ENCODE measurements around the gene CFAP46. TPM values are rescaled to one million over a fixed set of nuclear protein-coding genes. Genes with fewer than 3 reads are reported as not detected.

The CFAP46 gene
- total RNA-seq, 4 donors from 2014 or later, result 0.29 to 9.0 (median 2.7) TPM

DNA sequence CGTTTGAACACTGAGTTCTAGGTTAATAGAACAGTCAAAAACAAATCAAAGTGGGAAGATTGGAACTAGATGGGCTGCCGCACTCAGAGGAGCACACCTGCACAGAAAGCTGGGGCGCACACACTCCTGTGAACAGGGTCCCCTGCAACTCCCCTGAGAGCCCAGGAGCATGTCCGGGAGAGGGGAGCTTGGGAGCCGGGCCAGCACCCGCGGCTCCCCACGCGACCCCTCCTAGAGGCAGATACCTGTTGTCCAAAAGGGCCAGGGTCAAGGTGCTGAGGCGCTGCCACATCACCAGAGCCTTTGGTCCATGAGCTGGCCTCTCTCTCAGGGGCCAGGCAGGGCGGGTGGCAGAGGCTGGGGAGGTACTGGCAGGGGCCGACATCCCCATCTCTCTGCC is 162.0 kb downstream of the CFAP46 start:
- no peaks in the 10 kb centered on the region for H3K36me3 ChIP-seq
- TF ChIP-seq, protein P1, sequence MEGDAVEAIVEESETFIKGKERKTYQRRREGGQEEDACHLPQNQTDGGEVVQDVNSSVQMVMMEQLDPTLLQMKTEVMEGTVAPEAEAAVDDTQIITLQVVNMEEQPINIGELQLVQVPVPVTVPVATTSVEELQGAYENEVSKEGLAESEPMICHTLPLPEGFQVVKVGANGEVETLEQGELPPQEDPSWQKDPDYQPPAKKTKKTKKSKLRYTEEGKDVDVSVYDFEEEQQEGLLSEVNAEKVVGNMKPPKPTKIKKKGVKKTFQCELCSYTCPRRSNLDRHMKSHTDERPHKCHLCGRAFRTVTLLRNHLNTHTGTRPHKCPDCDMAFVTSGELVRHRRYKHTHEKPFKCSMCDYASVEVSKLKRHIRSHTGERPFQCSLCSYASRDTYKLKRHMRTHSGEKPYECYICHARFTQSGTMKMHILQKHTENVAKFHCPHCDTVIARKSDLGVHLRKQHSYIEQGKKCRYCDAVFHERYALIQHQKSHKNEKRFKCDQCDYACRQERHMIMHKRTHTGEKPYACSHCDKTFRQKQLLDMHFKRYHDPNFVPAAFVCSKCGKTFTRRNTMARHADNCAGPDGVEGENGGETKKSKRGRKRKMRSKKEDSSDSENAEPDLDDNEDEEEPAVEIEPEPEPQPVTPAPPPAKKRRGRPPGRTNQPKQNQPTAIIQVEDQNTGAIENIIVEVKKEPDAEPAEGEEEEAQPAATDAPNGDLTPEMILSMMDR (IDR thresholded peaks at IDR 0.05), result no peak
- no peak for TF ChIP-seq POLR2A (IDR thresholded peaks at IDR 0.05)
- intact Hi-C loops (cut with DNase I; ENCODE audit: low total_unique reads), result no loop called here
- DNase-seq, result no peak
- peaks cover 0 to 7% of the 10 kb centered on the region in 2 donors for H3K4me1 ChIP-seq
- peaks cover 0 to 9% of the 10 kb centered on the region in 2 donors for H3K27me3 ChIP-seq
- H3K9me3 ChIP-seq, result peaks cover 0 to 11% of the 10 kb centered on the region in 2 donors
- no peak overlapping the region for H3K27ac ChIP-seq
- H3K4me3 ChIP-seq, result no peak overlapping the region

DNA sequence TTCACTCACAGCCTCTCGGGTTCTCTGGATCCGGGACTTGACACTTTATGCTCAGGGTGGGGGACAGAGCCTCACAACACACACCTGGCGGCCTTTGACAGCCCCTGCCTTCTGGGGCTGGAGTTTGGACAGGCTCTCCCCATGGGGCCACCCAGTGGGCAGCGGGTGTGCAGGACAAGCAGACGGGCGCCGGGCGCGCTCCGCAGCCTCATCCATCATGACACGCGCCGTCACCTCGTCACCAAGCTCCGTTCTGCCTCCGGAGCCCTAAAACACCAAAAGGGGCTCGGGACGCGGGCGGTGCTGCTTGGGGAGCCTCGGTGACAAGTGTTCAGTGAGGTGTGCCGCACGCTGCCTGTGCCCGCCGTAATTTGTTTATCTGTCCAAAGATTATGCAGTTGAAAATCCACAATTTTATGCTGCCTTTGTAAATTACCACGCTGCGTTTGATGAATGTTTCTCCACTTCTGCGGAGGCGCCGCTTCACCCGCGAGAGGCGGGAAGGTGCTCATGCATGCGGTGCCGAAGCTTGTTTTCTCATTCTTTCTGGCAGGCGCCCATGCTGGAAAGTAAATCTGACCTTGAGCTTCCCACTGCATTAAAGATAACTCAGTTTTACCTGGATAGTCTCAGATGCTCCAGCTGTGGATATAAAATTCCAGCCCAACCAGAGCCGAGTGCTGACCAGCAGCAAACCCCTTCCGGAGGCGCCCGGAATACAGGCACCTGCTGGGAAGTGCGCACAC is 162.6 kb downstream of the CFAP46 start:
- no peak for DNase-seq
- Histone ChIP-seq H3K36me3 (no peaks in the 10 kb centered on the region), H3K4me1 (peaks cover 0 to under 1% of the 10 kb centered on the region in 2 donors), H3K9me3 (peaks cover 0 to 11% of the 10 kb centered on the region in 2 donors), H3K27me3 (peaks cover 0 to 5% of the 10 kb centered on the region in 2 donors), H3K27ac (no peak overlapping the region), H3K4me3 (no peak overlapping the region)
- intact Hi-C loops (cut with DNase I; ENCODE audit: low total_unique reads), result no loop called here
- TF ChIP-seq, protein P1 (IDR thresholded peaks at IDR 0.05), result no peak
- TF ChIP-seq POLR2A (IDR thresholded peaks at IDR 0.05), result no peak

GRCh38 chr10:132777441-132777840 is 164.9 kb downstream of the CFAP46 start:
- no peaks in the 10 kb centered on the region for H3K4me1 ChIP-seq
- H3K27me3 ChIP-seq, result no peaks in the 10 kb centered on the region
- no peaks in the 10 kb centered on the region for H3K9me3 ChIP-seq
- intact Hi-C loops (cut with DNase I; ENCODE audit: low total_unique reads), result no loop called here
- H3K36me3 ChIP-seq, result no peaks in the 10 kb centered on the region
- DNase-seq, result no peak
- TF ChIP-seq, protein P1 (IDR thresholded peaks at IDR 0.05), result no peak
- no peak for TF ChIP-seq POLR2A (IDR thresholded peaks at IDR 0.05)
- no peak overlapping the region for H3K4me3 ChIP-seq
- H3K27ac ChIP-seq, result no peak overlapping the region

DNA sequence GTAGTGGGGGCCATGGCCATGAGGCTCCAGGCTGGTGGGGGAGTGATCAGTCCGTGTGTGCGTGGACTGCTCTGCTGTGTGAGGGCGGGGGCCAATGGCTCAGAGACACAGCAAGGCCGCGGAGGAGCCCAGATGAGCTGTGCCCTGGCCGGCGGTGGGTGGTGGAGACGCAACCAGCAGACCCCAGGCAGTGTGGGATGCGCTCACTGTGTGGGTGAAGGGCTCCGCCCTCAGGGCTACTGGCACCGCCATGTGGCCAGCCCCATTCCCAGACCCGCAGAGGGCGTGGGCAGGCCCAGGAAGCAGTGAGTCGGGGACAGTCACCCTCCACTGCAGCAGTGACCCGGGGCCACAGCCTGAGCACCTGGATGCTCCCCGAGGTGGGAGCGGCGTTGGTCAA is 165.5 kb downstream of the CFAP46 start:
- H3K4me3 ChIP-seq, result no peak overlapping the region
- no peaks in the 10 kb centered on the region for H3K9me3 ChIP-seq
- no peak for TF ChIP-seq POLR2A (IDR thresholded peaks at IDR 0.05)
- TF ChIP-seq, protein P1 (IDR thresholded peaks at IDR 0.05), result no peak
- no peaks in the 10 kb centered on the region for H3K36me3 ChIP-seq
- no peak for DNase-seq
- no peaks in the 10 kb centered on the region for H3K4me1 ChIP-seq
- intact Hi-C loops (cut with DNase I; ENCODE audit: low total_unique reads), result no loop called here
- no peaks in the 10 kb centered on the region for H3K27me3 ChIP-seq
- H3K27ac ChIP-seq, result no peak overlapping the region

- no peaks in the 10 kb centered on the region for H3K9me3 ChIP-seq
- intact Hi-C loops (cut with DNase I; ENCODE audit: low total_unique reads), result no loop called here
- TF ChIP-seq POLR2A (IDR thresholded peaks at IDR 0.05), result no peak
- TF ChIP-seq, protein P1 (IDR thresholded peaks at IDR 0.05), result no peak
- no peak for DNase-seq
- H3K27ac ChIP-seq, result no peak overlapping the region
- H3K27me3 ChIP-seq, result no peaks in the 10 kb centered on the region
- no peak overlapping the region for H3K4me3 ChIP-seq
- no peaks in the 10 kb centered on the region for H3K36me3 ChIP-seq
- no peaks in the 10 kb centered on the region for H3K4me1 ChIP-seq
Measured at GRCh38 chr10:132776186-132776585, 166.2 kb downstream of the CFAP46 start.

All from uterus (tissue), 4 donors.